T-helper 1 cell treated with Interleukin-12 subunit alpha and Interleukin-12 subunit beta and Interleukin-4 antibody, amounts not matched to agents 30 ng/mL and 1 ng/mL, for 36 hours (primary cell): ENCODE results near the gene PHLPP1. TPM values are rescaled to one million over a fixed set of nuclear protein-coding genes. Genes with fewer than 3 reads are reported as not detected.

Experiments used
- intact Hi-C: fragments of 100-400 bp; cut with micrococcal nuclease; formaldehyde crosslinking; loops from one replicate; pipeline ENCODE4 v1.15.1; 2024
- total RNA-seq: library from RNA; stranded (reverse); gene quantifications from 2 replicates; pipeline ENCODE4 v1.2.3, GENCODE V29; 2022

Gene PHLPP1
- total RNA-seq, 1 donor from 2014 or later = 8.1 TPM

GRCh38 chr18:62999921-63000320, 284.6 kb downstream of the PHLPP1 start:
- intact Hi-C loops = no loop called here

DNA sequence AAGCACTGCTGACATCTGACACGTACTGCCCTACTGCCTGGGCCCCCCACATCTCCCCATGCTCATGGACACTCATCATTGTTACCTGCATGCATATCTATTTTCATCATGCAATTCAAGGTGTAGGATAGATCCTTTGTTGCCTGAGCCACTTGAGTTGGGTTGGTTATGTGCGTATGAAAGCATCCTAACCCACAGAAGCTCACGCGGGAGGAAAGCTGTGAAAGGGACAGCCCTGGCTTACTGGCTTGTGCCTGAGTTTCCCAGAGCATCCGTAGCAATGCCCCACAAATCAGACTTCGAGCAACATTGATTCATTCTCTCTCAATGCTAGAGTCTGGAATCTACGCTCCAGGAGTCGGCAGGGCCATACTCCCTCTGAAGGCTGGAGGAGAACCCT, 285.5 kb downstream of the PHLPP1 start:
- intact Hi-C loops = no loop called here

- intact Hi-C loops = no loop called here
Measured at GRCh38 chr18:63001861-63002260, 286.5 kb downstream of the PHLPP1 start.

GRCh38 chr18:63002305-63002704, 287.0 kb downstream of the PHLPP1 start:
- intact Hi-C loops = no loop called here

DNA sequence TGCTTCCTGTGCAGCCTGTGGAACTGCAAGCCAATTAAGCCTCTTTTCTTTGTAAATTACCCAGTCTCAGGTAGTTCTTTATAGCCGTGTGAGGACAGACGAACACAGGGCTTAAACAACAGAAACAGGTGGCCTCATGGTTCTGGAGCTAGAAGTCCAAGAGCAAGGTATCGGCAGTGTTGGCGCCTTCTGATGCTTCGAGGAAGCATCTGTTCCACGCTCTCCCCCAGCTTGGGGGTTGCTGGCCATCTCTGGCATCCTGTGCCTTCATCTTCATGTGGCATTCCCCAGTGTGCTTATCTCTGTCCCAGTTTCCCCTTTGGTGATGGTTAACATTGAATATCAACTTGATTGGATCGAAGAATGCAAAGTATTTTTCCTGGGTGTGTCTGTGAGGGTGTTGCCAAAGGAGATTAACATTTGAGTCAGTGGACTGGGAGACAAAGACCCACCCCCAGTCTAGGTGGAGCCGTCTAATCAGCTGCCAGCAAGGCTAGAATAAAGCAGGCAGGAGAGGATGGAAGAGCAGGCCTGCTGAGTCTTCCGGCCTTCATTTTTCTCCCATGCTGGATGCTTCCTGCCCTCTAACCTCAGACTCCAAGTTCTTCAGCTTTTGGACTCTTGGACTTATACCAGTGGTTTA, 287.6 kb downstream of the PHLPP1 start:
- intact Hi-C loops = no loop called here

DNA sequence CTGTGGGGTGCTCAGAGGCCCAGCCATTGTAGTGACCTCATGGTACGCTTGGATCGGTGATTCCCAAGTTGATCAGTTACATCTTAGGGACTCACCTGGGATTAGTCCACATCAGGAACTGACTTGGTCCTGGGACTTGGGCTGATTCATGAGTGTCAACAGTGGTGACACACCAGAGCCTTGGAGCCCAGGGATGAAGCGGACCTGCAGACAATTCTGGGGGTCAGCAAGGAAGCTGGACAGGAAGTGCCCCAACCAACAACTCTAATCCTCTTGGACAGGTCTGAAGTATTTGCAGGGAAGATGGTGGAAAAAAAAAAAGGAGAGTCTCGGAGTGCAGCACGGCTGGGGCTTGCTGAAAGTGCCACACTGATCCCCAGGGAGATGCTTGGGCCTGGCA, 288.6 kb downstream of the PHLPP1 start:
- intact Hi-C loops = no loop called here

DNA sequence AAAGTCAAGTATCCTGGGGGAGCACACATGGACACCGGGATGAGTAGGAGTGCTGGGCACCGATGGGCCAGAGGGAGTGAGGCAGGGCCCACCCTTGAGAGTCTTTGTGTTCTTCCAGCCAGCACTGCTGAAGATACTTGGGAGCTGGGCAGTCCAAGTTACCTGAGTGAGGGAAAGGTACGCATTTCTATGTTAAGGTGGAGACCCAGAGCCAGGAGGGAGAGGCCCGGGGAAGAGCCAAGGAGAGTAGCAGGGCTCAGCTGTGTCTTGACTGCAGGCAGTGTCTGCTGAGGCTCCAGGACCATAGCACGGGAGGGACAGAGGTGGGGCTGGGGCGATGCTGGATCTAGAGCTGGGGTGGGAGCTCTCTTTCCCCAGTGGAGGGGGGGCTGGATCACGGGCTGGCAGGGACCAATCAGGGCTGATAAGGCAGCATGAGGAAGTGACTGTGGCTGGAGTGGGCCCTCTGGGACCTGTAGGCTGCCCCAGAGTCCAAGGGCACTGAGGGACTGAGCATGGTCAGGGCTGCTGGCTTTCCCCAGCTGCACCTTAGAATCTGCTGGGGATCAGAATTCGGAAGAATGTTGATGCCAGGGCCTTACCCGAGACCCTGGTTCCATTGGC, 289.2 kb downstream of the PHLPP1 start:
- intact Hi-C loops = no loop called here

- intact Hi-C loops = no loop called here
Measured at GRCh38 chr18:63005306-63005705, 290.0 kb downstream of the PHLPP1 start.

- intact Hi-C loops = no loop called here
Measured at GRCh38 chr18:63007231-63007630, 291.9 kb downstream of the PHLPP1 start.

- intact Hi-C loops = loop anchor here (1.0 to 5.0 kb wide), 9 partner anchors 57 to 491 kb away; partner anchors contain the start of gene VPS4B
Measured at GRCh38 chr18:63016270-63016669, 300.9 kb downstream of the PHLPP1 start.

DNA sequence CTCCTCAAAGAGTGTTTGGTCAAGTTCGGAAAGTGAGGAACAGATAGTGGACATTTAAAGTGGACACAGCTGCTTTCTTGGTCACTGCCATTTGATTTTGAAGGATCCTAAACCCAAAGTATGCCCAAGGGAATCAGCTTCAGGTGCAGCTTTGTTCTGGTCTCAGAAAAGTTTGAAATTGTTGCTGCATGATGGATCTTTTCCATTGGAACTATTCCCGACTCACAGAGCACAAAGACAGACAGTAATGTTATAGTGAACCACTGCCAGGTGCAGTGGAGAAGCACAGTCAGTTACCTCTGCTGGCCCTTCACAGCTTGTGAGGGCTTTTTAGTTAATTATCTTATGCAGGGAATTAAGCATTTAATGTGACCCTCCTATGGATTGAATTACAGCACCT, 301.7 kb downstream of the PHLPP1 start:
- intact Hi-C loops = loop anchor here (2.0 to 5.0 kb wide), 3 partner anchors 180 to 490 kb away; partner anchors contain the start of gene VPS4B

DNA sequence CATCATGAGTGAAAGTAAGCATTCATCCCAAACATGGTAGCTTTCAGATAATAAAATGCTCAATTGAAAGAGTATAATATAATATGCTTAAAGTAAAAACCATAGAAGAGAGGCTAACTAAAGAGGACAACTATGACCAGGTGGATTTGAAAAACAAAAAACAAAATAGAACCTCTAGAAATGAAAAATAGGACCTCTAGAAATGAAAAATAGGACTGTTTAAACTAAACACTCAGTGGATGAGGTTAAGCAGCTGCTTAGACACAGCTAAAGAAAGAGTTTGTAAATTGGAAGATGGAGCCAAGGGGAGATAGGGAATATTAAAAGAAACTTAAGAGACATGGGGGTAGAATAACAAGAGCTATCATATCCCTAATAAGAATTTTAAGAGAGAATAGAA, 302.6 kb downstream of the PHLPP1 start:
- intact Hi-C loops = loop anchor here (2.0 to 5.0 kb wide), 3 partner anchors 179 to 489 kb away; partner anchors contain the start of gene VPS4B

- intact Hi-C loops = no loop called here
Measured at GRCh38 chr18:63022429-63023022, 307.2 kb downstream of the PHLPP1 start.

DNA sequence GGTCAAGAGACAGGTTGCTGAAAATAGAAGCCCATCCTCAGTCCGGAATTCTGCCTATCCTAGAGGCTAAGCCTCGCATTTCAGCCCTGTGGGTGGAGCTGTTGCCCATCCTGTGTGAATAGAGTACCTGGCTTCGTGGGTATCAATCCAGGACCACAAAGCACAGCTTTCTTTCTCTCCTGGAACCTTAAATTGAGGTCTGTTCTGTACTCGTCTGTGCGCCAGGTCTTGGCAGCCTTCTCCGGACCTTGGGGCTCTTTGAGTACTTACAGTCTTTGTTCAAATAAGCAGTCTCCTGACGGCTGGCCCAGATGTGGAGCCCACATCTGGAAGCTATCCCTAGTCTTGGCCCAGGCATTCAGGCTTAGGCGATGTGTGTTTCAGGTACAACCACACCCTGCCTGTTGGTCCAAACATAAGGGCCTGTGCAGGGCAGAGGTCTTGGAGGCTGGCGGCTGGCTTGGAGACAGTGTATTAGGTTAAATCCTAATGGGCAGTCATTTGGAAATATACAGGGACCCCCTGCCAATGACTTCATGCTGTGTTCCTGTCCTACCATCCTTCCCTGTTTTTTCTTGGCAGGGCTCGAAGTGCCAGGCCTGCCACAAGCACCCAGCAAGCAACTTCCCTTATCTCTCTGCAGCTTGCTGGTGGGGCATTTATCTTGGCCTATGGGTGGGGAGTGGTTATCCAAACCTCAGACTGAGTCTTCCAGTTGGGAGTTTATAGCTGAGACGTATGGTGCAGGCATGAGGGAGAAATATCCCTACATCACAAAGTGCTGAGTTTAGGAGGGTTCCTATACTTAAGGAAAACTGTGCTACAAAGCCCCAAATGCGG, 310.1 kb downstream of the PHLPP1 start:
- intact Hi-C loops = no loop called here

GRCh38 chr18:63028380-63028779, 313.0 kb downstream of the PHLPP1 start:
- intact Hi-C loops = no loop called here

Other genes with a start within 250 kb of the PHLPP1 start
- 60.7 and 63.6 TPM in 2 replicates for gene ZCCHC2, start 192.5 kb upstream of the PHLPP1 start, total RNA-seq